GM19351 (cell line): ENCODE results near the gene RAB35.
"Not testable (repeated sequence)": the region's sequence is repeated elsewhere in the genome, so short reads cannot be mapped to it uniquely, and the experiment has no call there.

Experiments
- ATAC-seq: cut with Tn5 transposase; IDR thresholded peaks from one replicate; pipeline ENCODE4 v1.9.1; 2021; ENCODE audit warnings: mild to moderate bottlenecking, moderate library complexity; ENCODE audit not compliant: unreplicated experiment

RAB35 gene

GRCh38 chr12:120064054-120064940 lies 52.3 kb downstream of the RAB35 start:
- ATAC-seq = no peak

- ATAC-seq = no peak
These were observed 53.5 kb downstream of the RAB35 start for GRCh38 chr12:120062976-120063579.

DNA sequence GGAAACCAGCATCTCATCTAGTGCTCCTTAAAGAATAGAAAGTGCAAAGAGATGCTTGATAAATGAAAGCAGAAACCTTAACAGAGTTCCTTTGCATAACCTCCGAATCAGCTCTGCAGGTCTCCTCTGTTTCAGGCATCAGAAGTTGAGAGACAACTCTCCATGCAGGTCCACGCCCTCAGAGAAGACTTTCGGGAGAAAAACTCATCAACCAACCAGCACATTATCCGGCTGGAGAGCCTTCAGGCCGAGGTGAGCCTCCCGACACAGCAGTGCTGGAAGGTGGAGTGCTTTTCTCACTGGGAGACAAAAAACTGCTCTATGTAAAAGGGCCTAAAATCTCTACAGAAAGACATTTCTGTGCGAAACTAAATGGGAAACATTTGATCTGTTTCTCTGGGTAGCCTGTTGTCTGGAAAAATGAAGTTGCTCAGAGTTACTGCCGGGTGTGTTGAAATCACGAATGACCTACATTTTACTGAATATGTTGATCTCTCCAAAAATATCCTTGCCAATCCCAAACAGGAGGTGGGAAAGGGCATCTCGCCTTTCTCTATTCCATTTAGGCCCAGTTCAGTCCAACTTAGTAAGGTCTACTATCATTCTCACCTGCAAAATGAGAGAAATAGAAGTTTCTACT lies 54.9 kb downstream of the RAB35 start:
- ATAC-seq = no peak

DNA sequence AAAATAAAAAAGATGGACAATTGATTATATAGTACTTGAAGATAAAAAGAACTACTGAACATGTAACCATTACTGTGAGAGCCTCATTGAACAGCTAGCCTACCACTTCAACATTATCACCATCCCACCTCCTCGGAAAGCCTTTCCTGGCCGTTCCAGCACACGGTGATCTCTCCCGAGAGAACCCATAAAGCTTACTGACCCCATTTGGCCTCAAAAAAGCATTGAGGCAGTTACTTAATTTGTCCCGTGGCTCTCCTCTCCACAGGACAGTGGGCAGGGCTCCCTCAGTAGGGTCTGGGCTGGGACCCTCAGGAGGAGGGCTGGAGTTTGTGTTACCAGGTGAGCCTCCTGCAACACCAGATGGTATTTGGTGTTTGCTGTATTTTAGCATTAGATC lies 55.8 kb downstream of the RAB35 start:
- ATAC-seq = no peak

GRCh38 chr12:120060196-120060595 lies 56.4 kb downstream of the RAB35 start:
- ATAC-seq = no peak

GRCh38 chr12:120056739-120057138 lies 59.8 kb downstream of the RAB35 start:
- ATAC-seq = no peak

- ATAC-seq = no peak
These were observed 61.1 kb downstream of the RAB35 start for GRCh38 chr12:120055231-120056000.

DNA sequence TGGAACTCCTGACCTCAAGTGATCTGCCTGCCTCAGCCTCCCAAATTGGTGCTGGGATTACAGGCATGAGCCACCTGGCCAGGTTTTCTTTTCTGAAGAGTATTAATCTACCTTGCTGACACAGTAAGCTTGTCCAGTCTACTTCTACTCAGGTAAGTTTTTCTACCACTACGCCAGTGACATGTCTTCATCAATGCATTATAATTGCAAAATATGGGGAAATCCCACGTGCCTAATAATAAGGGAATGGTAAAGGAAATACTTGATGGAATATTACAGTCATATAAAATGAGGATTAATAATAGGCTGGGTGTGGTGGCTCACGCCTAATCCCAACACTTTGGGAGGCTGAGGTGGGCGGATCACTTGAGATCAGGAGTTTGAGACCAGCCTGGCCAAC lies 62.3 kb downstream of the RAB35 start:
- no peak for ATAC-seq

DNA sequence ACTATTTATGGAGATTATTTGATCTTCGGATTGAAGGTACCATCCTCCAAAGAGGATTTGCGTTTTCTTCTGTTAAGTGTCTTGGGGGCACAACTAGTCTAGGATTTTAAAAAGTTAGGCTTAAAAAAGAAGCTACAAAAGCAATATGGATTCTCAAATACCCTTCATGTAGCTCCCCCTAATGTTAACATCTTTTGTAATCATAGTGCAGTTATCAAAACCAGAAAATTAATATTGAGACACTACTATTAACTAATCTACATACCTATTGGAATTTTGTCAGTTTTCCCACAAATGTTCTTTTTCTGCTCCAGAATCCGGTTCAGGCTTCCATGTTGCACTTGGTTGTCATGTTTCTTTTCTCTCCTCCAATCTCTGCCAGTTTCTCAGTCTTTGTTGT lies 65.0 kb downstream of the RAB35 start:
- ATAC-seq = no peak

DNA sequence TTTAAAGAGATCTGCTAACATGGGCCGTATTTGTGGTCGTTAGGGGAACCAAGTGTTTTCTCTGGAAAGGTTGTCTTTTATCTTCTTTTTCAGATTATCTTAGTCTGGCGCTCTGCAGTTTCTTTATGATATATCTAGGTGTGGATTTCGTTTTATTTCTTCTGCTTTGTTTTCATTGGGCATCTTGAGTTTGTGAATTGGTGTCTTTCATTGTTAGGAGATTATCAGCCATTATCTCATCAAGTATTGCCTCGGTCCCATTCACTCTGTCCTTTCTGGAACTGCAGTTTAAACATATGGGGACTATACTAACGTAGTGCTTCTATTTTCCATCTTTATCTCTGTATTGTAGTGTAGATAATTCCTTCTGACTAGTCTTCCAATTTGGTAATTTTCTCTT lies 67.1 kb downstream of the RAB35 start:
- ATAC-seq = no peak

GRCh38 chr12:120048263-120048662 lies 68.3 kb downstream of the RAB35 start:
- no peak for ATAC-seq

GRCh38 chr12:120047072-120047471 lies 69.5 kb downstream of the RAB35 start:
- no peak for ATAC-seq

DNA sequence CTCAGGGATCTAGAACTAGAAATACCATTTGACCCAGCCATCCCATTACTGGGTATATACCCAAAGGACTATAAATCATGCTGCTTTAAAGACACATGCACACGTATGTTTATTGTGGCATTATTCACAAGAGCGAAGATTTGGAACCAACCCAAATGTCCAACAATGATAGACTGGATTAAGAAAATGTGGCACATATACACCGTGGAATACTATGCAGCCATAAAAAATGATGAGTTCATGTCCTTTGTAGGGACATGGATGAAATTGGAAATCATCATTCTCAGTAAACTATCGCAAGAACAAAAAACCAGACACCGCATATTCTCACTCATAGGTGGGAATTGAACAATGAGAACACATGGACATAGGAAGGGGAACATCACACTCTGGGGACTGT lies 71.2 kb downstream of the RAB35 start:
- not testable (repeated sequence) for ATAC-seq
